SU-DHL-6 (cell line): ENCODE data around the gene PITPNC1.
"Not testable (repeated sequence)": the region's sequence is repeated elsewhere in the genome, so short reads cannot be mapped to it uniquely, and the experiment has no call there.

Experiments used
- H2AFZ ChIP-seq: fragments of 200-600 bp; sonication (generic); 2 replicates; pipeline ENCODE4 v1.6.1; 2014; ENCODE audit warnings: low read depth, mild to moderate bottlenecking, moderate library complexity, mixed read lengths, antibody characterized with exemption, low read length; ENCODE audit not compliant: severe bottlenecking
- H3F3A ChIP-seq: fragments of 200-600 bp; shearing (Covaris generic); 2 replicates; pipeline ENCODE4 v1.6.0; 2016; ENCODE audit warnings: antibody characterized with exemption, mild to moderate bottlenecking; ENCODE audit not compliant: insufficient read depth
- H3K27ac ChIP-seq: fragments of 200-600 bp; sonication (generic); 2 replicates; pipeline ENCODE4 v1.5.1; 2016; ENCODE audit warnings: low read depth, mild to moderate bottlenecking, low read length, moderate library complexity, mixed read lengths
- H3K27me3 ChIP-seq: fragments of 200-600 bp; sonication (generic), shearing (Covaris generic); 2 replicates; pipeline ENCODE4 v1.6.0; 2014; ENCODE audit warnings: mild to moderate bottlenecking, low read length
- H3K36me3 ChIP-seq: fragments of 200-600 bp; sonication (generic); 2 replicates; pipeline ENCODE4 v1.6.1; 2014; ENCODE audit warnings: mild to moderate bottlenecking, low read length, mixed read lengths
- H3K4me2 ChIP-seq: fragments of 300-600, 200-600 bp; shearing (Covaris generic), sonication (generic); 2 replicates; pipeline ENCODE4 v1.6.0; 2014; ENCODE audit warnings: low read length, low read depth, mild to moderate bottlenecking; ENCODE audit not compliant: poor library complexity, severe bottlenecking
- H3K4me3 ChIP-seq: fragments of 200-600 bp; sonication (generic); 2 replicates; pipeline ENCODE4 v1.5.1; 2014; ENCODE audit warnings: antibody characterized with exemption, low read length, mild to moderate bottlenecking, mixed read lengths; ENCODE audit not compliant: insufficient read depth, poor library complexity, severe bottlenecking
- H3K79me2 ChIP-seq: fragments of 200-600 bp; sonication (generic); 2 replicates; pipeline ENCODE4 v1.6.1; 2014; ENCODE audit warnings: mild to moderate bottlenecking, low read length, moderate library complexity; ENCODE audit not compliant: insufficient read depth
- H3K9ac ChIP-seq: fragments of 200-600 bp; sonication (generic); 2 replicates; pipeline ENCODE4 v1.7.0; 2014; ENCODE audit warnings: mild to moderate bottlenecking, low read length
- H3K9me2 ChIP-seq: fragments of 200-600 bp; sonication (generic); replicated peaks from 2 replicates; pipeline ENCODE4 v1.6.1; 2014; ENCODE audit warnings: low read length; ENCODE audit not compliant: insufficient read depth
- H3K9me3 ChIP-seq: fragments of 200-600 bp; sonication (generic); 2 replicates; pipeline ENCODE4 v1.6.1; 2014; ENCODE audit warnings: low read length, mixed read lengths; ENCODE audit not compliant: insufficient read depth
- H4K20me1 ChIP-seq: fragments of 200-600 bp; sonication (generic); 2 replicates; pipeline ENCODE4 v1.6.1; 2014; ENCODE audit warnings: low read depth, mild to moderate bottlenecking, antibody characterized with exemption, low read length, moderate library complexity, mixed read lengths
- EZH2phosphoT487 ChIP-seq: fragments of 200-600 bp; sonication (generic), shearing (Covaris generic); conservative IDR thresholded peaks from 2 replicates; pipeline ENCODE4 v1.6.1; 2018; ENCODE audit warnings: mild to moderate bottlenecking, antibody characterized with exemption, low read length, moderate library complexity, mixed read lengths
- TF ChIP-seq, protein P1 (sequence below): fragments of 200-600 bp; sonication (generic); IDR thresholded peaks from one replicate; pipeline ENCODE4 v1.5.1; 2017; ENCODE audit warnings: antibody characterized with exemption, mild to moderate bottlenecking, low read length, moderate library complexity; ENCODE audit not compliant: insufficient read depth, poor library complexity, severe bottlenecking

PITPNC1 gene

DNA sequence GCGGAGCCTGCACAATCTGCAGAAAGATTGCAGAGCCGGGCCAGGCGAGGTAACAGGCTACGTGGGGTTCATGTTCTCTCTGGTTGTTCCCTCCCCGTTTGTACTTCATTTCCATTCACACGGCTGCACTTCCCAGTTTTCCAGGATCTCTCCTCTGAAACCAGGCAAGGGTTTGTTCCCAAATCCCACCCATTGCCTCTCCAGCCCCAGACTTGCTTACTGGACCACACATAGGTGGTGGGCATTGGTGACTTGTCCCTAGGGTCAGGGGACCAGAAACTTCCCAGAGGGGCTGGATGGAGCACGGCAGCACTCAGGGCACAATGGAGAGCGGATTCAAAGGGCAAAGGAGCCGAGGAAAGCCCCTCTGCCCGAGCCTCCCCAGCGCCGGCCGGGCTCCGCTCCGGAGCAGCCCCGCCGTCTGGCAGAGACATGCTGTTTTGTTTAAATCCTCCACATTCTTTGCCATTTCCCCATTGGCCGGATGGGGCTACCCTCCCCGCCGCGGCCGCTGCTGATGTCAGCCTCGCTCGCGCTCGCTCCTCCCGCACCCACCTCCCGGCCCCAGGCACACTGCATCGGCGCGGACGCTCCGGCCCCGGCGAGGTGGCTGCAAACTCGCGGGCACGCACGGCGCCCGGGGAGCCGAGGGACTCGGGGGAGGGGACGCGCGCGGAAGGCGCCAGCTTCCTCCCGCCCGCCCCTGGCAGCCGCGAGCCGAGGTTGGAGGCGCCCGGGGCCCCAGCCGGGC is at the start of gene PITPNC1:
TSS of gene PITPNC1 (plus strand) at position 545 of the 751 bp plus-strand sequence.
- peak within 1 kb of the TSS; percentile 72 for H3K27ac ChIP-seq
- no peak for TF ChIP-seq EZH2phosphoT487
- TF ChIP-seq, protein P1, sequence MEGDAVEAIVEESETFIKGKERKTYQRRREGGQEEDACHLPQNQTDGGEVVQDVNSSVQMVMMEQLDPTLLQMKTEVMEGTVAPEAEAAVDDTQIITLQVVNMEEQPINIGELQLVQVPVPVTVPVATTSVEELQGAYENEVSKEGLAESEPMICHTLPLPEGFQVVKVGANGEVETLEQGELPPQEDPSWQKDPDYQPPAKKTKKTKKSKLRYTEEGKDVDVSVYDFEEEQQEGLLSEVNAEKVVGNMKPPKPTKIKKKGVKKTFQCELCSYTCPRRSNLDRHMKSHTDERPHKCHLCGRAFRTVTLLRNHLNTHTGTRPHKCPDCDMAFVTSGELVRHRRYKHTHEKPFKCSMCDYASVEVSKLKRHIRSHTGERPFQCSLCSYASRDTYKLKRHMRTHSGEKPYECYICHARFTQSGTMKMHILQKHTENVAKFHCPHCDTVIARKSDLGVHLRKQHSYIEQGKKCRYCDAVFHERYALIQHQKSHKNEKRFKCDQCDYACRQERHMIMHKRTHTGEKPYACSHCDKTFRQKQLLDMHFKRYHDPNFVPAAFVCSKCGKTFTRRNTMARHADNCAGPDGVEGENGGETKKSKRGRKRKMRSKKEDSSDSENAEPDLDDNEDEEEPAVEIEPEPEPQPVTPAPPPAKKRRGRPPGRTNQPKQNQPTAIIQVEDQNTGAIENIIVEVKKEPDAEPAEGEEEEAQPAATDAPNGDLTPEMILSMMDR = no peak

DNA sequence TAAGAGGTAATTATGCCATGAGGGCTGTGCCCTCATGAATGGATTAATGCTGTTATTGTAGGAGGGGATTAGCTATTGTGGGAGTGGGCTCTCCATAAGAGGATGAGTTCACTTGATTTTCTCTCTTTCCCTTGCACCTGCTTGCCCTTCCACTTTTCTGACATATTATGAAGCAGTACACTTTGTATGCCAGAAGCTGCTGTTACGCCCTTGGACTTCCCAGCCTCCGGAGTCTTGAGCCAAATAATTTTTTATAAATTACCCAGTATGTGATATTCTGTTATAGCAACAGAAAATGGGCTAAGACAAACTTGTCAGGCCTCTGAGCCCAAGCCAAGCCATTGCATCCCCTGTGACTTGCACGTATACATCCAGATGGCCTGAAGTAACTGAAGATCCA is 49.1 kb upstream of the PITPNC1 start:
- no peaks in the 10 kb centered on the region for H3K27me3 ChIP-seq
- no peak overlapping the region for H3K9ac ChIP-seq
- no peaks in the 10 kb centered on the region for H3F3A ChIP-seq
- no peak overlapping the region for H3K27ac ChIP-seq
- H3K9me3 ChIP-seq = no peaks in the 10 kb centered on the region
- H3K79me2 ChIP-seq = no peaks in the 10 kb centered on the region
- H3K9me2 ChIP-seq = no peaks in the 10 kb centered on the region
- no peak overlapping the region for H3K4me2 ChIP-seq
- TF ChIP-seq, protein P1 = no peak
- no peak for TF ChIP-seq EZH2phosphoT487
- H2AFZ ChIP-seq = no peak overlapping the region
- no peak overlapping the region for H3K4me3 ChIP-seq
- H3K36me3 ChIP-seq = no peaks in the 10 kb centered on the region
- H4K20me1 ChIP-seq = no peaks in the 10 kb centered on the region

More for the DNA sequence above, at the start of gene PITPNC1:
- Histone ChIP-seq H3K9me2 (no peaks in the 10 kb centered on the region), H3K9ac (peak within 1 kb of the TSS; percentile 64), H3K9me3 (no peaks in the 10 kb centered on the region), H3K36me3 (no peaks in the 10 kb centered on the region), H3K4me3 (peak within 1 kb of the TSS; percentile 75), H3K79me2 (no peaks in the 10 kb centered on the region), H4K20me1 (no peaks in the 10 kb centered on the region), H3K4me2 (peak within 1 kb of the TSS; percentile 67), H3K27me3 (no peaks in the 10 kb centered on the region), H3F3A (peaks cover 5% of the 10 kb centered on the region; the same call in 1 of the 2 replicates), H2AFZ (peak within 1 kb of the TSS; percentile 91)

DNA sequence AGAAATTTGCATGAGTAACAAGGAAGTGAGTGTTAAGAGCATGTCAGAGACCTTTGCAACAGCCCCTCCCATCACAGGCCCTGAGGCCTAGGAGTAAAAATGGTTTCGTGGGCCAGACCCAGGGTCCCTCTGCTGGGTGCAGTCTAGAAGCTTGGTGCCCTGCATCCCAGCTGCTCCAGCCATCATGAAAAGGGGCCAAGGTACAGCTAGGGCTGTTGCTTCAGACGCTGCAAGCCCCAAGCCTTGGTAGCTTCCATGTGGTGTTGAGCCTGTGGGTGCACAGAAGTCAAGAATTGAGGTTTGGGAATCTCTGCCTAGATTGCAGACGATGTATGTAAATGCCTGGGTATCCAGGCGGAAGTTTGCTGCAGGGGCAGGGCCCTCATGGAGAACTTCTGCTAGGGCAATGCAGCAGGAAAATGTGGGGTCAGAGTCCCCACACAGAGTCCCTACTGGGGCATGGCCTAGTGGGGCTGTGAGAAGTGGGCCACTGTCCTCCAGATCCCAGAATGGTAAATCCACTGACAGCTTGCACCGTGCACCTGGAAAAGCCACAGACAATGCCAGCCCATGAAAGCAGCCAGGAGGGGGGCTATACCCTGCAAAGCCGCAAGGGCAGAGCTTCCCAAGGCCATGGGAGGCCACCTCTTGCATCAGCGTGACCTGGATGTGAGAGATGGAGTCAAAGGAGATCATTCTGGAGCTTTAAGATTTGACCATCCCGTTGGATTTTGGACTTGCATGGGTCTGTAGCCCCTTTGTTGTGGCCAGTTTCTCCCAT is 45.5 kb upstream of the PITPNC1 start:
- not testable (repeated sequence) for H3K4me2 ChIP-seq, H3K9ac ChIP-seq, H3K79me2 ChIP-seq, H3K9me2 ChIP-seq, H4K20me1 ChIP-seq, H3K4me3 ChIP-seq, H3K9me3 ChIP-seq, H3F3A ChIP-seq, H3K27ac ChIP-seq, H3K36me3 ChIP-seq, H3K27me3 ChIP-seq, H2AFZ ChIP-seq

DNA sequence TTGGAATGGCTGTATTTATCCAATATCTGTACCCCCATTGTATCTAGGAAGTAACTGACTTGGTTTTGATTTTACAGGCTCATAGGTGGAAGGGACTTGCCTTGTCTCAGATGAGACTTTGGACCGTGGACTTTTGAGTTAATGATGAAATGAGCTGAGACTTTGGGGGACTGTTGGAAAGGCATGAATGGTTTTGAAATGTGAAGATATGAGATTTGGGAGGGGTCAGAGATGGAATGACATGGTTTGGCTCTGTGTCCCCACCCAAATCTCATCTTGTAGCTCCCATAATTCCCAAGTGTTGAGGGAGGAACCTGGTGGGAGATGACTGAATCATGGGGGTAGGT is 44.9 kb upstream of the PITPNC1 start:
- not testable (repeated sequence) for H3K9ac ChIP-seq, H3K27ac ChIP-seq, H3K9me2 ChIP-seq, H3K79me2 ChIP-seq, H3K9me3 ChIP-seq, H3K36me3 ChIP-seq, H3K4me2 ChIP-seq, H3K27me3 ChIP-seq, H4K20me1 ChIP-seq, H2AFZ ChIP-seq, H3F3A ChIP-seq, H3K4me3 ChIP-seq
